NCI-H1105 (cell line): ENCODE measurements around the gene GPR25.

Experiments used
- DNase-seq: peaks from one replicate; lab custom pipeline; 2025; lab: John Stamatoyannopoulos, UW

The GPR25 gene, protein sequence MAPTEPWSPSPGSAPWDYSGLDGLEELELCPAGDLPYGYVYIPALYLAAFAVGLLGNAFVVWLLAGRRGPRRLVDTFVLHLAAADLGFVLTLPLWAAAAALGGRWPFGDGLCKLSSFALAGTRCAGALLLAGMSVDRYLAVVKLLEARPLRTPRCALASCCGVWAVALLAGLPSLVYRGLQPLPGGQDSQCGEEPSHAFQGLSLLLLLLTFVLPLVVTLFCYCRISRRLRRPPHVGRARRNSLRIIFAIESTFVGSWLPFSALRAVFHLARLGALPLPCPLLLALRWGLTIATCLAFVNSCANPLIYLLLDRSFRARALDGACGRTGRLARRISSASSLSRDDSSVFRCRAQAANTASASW

DNA sequence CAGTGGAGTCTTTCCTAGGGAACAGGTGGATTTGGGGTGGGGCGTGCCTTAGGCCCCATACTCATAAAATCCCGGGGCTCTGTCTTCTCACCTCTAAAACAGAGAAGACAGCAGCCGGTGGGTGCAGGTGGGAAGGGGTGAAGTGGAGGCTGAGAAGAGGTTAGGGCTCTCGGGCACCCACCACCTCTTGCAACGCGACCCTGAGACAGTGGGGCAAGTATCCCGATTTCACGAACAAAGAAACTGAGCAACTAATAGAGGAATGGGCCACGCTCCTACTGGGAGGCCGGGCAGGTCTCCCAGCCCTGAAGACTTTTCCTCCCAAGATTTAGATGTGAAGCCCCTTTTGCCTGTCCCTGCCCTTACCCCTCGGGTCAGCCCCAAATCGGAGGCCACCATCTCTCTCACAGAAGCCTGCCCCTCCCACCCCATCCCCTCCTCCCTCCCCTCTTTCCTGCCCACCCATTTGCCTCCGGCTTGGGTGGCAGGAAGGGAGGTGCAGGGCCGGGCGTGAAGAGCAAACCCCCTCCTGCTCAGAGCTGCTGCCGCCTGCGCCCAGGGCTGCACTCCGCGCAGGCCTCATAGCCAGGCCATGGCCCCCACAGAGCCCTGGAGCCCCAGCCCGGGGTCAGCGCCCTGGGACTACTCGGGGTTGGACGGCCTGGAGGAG is at the start of gene GPR25:
Gene GPR25 (plus strand): TSS at position 536 of the 670 bp plus-strand sequence. CDS start 57 bp downstream, at position 593.
- DNase-seq, result no peak

DNA sequence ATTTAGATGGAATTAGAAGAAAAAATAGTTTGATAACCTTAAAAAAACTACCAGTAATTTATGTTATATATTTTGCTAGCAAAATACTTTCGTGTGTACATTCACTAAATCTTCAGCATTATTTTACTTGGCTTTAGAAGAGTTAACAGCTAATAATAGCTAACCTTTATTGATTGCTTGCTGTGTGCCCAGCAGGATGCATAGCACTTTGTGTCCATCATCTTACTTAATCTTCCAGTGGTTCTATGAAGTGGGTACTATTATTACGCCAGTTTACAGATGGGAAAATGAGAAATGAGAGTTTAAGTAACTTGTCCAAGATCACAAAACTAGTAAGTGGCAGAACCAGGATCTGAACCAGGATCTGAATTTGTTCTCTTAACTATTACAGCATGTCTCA is 41.7 kb upstream of the GPR25 start:
- DNase-seq, result no peak

DNA sequence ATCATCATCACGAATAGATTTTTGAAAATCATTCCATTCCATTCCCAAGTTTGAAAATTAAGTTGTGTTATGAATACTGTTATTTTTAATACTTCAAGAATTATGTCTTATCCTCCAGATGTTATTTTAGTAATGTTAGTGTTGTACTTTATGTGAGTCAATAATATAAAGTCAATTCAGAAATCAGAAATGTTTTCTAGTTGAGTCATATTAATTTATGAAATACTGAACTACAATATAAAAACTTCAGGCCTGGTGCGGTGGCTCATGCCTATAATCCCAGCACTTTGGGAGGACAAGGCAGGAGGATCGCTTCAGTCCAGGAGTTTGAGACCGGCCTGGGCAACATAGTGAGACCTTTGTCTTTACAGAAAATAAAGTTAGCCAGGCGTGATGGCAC is 38.4 kb upstream of the GPR25 start:
- no peak for DNase-seq

DNA sequence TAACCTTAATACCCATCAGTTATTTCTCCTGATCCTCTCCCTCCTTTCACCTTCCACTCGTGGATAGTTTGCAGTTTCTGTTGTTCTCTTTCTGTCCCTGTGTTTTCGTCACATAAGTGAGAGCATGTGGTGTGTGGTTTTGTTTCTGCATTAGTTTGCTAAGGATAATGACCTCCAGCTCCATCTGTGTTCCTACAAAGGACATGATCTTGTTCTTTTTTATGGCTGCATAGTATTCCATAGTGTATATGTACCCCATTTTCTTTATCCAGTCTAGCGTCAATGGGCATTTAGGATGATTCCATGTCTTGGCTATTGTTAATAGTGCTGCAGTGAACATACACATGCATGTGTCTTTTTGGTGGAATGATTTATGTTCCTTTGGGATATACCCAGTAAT is 36.6 kb upstream of the GPR25 start:
- no peak for DNase-seq

DNA sequence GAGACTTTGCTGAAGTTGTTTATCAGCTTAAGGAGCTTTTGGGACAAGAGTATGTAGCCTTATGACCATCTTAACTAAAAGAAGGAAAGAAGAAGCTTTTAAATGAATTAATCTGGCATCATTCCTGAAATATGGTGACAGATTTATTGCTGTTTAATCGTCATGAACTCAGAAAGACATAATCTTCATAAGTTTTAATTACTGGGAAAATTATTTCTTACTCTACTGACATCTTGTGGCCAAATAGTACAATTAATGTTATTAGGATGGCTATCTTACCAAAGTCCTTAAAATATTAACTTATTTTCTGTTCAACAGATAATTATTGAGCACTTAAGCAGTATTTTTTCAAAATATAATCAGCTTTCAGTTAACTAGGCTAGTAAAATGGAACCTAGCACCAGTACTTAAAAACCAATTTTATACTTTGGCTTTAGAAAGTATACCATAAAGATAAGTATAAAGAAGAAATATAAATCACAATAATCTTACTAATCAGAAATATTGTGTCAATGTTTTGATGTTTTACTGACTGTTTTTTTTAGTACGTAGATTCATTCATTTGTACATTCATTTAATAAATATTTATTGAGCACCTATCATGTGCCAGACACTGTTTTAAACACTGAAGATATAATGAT is 34.7 kb upstream of the GPR25 start:
- no peak for DNase-seq

DNA sequence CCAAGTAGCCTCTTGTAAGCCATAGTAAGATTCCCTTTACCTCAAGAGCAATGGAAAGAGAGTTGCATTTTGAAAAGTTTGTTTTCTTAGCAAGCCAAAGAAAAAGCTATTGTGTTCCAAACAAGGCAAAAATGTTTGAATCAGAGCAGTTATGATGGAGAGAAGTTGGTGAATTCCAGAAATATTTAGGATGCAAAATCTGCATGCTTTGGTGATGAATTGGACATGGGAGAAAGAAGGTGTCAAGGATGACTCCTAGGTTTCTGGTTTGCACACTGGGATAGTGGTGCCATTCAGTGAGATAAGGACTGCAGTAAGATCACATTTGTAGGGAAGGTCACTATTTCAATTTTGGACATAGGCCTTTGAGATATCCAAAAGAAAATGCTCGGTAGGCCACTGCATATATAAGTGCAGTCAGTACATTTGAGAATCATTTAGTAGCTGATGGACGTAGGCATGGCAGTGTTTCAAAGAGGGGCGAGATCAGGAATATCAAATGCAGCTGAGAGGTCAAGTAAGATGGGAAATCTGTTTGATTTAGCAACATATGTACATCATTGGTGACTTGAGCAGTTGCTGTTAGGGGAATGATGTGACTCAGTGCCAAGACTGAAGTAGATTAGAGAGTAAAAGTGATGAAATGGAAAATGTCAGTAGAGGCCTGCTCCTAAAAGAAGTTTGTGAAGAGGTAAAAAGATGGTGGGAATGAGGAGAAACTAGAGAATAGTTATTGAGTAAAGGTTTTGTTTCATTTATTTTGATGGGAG is 33.9 kb upstream of the GPR25 start:
- DNase-seq, result no peak

DNA sequence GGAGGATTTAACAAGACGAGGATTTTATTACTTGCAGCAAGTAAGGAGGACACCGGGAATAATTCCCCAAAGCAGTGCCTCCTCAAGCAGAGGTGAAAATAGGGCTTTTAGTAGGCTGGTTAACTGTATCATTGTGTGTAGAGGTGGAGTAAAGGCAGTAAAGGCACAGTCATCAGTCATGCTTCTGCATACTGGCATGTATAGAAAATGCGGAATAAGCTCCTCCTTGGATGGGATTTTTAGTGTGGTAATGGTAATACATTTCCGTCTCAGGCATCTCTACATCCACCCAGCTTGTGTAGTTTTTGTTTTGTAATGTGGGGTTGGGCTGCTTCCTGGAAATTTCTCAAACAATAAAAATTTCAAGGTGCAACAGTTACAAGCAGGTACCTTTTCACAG is 27.4 kb upstream of the GPR25 start:
- no peak for DNase-seq

DNA sequence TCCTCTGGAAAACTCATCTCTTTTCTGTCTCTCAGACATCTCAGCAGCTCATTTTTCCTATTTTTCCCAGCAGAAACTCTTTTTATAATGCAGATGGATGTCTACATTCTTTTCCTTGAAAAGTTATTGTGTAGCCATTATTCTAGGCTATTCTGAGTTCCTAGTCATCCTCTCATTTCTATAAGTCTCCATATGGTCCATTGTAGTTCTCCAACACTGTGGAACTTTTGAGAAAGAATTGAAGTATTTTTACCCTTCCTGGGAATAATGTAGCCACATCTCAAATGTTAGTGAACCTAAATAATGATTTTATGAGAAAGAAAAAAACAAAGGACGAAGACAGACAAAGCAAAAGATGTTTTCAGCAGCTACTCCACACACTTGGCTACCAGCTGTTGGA is 26.4 kb upstream of the GPR25 start:
- no peak for DNase-seq

DNA sequence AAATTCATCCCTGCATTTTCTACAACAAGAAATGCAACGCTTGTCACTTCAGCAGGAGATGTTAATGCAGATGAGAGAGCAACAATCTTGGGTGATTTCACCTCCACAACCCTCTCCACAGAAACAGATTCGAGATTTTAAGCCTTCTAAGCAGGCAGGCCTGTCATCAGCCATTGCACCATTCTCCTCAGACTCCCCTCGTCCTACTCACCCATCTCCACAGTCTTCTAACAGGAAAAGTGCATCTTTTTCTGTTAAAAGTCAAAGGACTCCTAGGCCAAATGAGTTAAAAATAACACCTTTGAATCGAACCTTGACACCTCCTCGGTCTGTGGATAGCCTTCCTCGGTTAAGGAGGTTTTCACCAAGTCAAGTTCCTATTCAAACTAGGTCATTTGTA is 23.4 kb upstream of the GPR25 start:
- no peak for DNase-seq

DNA sequence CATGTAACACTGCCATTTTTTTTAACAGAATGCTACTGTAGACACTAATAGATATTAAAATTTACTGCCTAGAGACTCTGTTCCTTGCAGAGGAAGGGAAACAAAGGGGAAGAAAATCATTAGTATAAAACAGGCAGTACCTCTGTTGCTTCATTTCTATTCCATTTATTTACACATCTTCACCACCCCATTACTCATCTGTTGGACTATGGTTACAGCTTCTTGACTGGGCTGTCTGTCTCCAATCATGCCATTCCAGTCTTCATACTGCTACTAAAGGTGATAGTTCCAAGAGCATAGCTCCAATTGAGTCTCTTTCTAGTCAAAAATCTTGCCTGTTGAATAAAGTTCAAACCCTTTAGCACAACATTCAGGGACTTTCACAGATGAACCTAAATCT is 22.2 kb upstream of the GPR25 start:
- no peak for DNase-seq

DNA sequence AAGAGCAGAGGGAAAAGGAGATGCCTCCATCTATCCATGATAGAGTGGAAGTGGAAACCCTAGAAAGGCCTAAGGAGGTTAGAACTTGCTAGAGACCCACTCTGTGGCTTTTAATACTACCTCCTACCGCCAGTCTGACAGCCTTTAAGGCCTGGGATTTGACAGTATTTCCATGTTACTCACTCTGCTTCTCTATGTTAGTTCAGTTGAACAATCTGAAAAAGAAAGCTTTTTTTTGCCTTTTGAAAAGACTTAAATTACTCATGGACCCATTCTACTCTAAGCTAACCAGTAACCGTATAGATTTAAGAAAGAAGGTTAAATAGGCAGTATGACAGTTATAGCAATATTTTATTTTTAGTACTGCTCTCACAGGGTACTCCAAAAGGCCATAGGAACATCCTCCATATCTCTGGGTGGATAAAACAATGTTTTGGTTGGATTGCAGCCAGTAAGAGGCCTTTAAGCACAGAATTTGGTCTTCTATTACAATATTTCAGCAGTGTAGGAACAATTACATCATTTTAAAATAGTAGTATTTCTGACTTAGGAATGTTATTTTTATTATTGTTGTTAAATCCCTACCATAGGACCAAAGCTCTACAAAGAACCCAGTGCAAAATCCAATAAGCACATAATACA is 15.9 kb upstream of the GPR25 start:
- no peak for DNase-seq

DNA sequence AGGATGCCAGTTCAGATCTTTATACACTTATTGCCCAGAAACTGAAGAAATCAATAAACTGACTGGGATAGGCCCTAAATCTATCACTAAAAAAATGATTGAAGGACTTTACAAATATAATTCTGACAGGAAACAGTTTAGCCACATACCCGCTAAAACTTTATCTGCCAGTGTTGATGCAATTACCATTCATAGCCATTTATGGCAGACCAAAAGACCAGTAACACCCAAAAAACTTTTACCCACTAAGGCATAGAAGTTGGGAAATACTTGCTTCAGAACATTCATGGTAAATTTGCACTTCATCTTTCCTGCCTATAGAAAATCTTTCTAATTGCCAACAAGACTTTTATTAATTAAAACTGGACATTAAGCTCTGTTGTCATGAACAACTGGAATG is 15.0 kb upstream of the GPR25 start:
- DNase-seq, result no peak

DNA sequence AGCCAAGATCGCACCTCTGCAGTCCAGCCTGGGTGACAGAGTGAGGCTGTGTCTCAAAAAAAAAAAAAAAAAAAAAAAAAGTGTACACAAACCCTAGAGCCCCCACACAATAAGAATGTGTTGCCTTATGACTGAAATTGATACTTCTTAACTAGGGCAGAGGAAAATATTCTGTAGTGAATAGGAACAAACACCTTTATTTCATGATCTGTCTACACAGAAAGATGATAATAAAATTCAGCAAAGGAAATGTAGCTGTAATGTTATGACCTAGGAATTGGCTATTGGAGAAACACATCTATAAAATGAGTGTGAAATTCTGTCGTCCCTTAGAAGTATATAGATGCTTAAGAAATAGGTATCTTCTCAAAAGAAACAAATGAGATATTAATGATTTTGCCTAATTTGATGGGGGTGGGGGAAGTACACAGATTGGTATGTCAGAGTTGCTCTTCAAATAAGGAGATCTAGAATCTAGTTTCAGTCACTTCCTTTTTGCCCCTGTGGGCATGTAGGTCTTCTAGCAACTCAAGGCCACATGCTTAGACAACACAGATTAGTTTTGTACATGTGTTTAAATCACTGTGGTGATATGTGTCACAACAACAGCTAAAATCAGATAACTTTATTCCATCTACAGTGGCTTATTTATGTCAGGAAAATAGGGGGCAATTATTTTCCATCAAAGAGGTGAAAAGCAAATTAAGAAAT is 10.7 kb upstream of the GPR25 start:
- DNase-seq, result no peak

DNA sequence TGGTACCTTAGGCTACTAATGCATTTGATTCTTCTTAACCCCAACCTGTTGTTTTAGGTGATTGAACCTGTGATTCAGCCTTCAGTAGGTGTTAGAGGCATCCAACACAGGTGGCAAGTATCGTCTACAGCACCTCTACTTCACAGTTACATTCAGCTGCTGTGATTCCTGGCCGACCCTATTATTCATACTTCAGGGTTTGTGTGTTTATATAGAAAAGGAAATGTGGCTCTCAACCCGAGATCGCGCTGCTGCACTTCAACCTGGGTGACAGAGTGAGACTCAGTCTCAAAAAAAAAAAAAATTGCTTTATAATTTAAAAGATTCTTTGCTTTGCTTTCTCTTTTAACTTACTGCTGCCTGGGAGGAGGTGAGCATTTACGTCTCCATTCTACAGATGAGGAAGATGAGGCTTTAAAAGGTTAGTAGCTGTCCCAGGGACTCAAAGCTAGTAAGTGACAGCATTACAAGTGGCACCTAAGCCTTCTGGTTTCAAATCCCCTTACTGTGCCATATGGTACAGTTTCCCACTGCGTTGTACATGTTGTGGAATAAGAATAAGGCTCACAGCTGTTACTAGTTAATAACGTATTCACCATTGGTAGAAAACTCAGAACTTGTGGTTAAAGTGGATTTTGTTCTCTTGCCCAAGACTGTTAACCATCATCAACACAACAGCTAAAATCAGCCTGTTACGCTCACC is 9.9 kb upstream of the GPR25 start:
- no peak for DNase-seq

DNA sequence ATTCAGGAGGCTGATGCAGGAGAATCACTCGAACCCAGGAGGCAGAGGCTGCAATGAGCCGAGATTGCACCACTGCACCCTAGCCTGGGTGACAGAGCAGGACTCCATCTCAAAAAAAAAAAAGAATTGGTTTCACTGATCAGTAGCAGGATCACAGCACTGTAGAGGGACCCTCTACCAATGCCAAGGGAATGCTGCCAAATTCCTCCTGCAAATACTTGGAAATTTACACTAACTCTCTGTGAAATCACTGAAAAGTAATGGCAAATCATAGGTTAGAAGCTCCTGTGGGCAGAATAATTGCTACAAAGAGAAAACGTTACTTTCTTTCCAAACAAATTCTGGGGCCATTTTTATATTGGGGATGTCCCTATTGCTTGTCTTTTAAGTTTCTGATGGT is 6.7 kb upstream of the GPR25 start:
- no peak for DNase-seq

DNA sequence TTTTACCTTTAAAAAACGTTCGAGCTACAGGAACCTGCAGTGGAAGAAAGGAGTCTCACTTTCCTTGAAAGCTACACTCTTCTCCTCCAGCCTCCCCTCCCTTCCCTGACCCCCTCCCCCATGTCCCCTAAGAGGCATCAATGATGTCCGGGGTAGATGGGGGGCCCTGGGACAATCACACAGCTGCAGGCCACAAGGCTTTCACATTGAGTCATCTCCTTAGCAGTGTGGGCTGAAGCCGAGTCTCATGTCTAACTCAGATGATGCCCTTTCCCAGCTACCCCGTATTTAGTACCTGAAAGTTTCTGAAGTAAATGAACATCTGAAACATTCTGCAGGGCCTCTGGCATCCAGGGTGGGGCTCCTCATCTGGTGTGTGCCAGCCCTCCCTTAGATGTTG is 6.3 kb upstream of the GPR25 start:
- DNase-seq, result no peak

DNA sequence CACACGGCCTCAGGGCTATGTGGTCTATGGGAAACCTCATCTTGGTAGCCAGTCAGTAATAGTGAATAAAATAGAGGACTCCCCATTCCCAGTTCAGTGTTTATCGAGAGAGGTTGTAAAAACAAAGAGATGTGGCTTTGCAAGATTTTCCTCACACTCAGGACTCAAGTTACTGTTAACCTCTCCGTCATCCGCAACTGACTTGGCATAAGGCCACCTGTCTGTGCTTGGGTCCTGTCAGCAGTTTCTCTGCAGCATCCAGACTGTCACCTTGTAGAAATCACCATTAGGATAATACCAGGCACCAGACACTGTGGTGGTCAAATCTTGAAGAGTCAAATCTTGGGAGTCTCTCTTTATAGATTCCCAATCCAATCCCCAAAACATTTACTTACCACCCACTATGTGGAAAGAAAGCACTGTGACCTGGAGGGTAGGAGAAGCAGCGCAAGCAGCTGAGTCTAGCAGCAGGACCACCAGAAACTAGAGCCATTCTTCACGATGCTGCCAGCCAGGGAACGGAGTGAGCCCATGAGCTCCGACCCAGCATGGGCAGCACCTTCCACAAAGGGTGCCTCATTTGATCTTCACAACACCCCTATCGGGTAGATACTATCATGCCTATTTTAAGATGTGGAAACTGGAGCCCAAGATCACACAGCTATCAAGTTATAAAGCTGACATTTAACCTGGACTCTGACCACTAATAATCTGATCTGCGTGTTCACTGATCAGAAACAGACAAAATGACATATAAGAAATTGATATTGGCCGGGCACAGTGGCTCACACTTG is 5.6 kb upstream of the GPR25 start:
- no peak for DNase-seq

DNA sequence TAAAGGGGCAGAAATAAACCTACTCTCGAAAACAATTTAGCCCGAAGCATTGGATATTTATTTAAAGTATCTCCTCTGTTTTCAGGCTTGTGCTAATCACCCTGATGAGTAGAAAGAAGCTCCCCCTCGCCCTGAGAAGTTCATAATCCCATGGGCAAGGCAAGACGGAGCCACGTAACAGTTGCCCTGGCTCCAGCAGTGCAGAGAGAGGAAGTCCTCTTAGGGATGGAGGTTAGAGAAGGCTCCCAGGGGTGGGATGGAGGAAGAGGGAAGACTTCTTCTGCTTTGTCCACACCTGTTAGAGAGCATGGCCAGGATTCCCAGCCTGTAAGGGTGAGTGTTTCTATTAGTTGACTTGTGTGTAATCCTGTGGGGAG is 3.4 kb upstream of the GPR25 start:
- no peak for DNase-seq

DNA sequence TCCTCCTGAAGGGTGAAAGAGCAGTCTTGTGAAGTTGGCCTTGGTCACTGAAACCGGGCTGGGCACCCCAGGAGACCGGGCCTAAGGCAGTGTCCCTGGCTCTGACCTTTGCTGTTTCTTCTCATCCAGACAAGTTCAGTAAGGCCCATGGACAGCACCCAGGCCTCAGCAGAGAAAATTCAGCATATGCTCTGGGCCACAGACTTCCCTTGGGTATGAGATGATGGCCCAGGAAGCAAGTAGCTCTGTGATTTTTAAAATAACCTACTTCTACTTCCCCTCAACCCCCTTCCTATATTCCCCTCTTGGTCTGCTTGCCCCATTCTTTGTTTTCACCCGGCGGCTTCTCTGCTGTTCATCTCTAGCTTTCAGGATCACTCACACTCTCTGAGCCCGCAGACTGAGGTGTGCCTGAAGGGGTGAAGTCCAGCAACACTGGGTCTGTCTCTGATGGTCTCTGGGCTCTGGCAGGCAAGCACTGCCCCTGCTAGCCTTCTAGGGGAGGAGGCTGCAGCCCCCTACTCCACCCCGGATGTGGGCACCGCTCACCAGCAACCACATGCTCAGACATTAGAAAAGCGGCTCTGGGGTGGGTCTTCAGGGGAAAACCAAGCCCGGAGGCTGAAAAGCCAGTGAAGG is 2.9 kb upstream of the GPR25 start:
- DNase-seq, result no peak
